Tibial artery (tissue), 4 donors: Measurements from ENCODE around the gene NAT10.
"Not testable (repeated sequence)": the region's sequence is repeated elsewhere in the genome, so short reads cannot be mapped to it uniquely, and the experiment has no call there.

Source experiments
- DNase-seq, 2 donors: peaks; one replicate each; pipeline ENCODE4 v3.0.0-alpha.2; 2019
- H3K27ac ChIP-seq, 2 donors: fragments of 200-600 bp; sonication (generic) in 1 of 2; 1 replicate in 1 of 2; 2 replicates in 1 of 2; pipeline ENCODE4 v1.5.1; 2018 to 2019; ENCODE audit warnings: mild to moderate bottlenecking in 1 of 2
- H3K27me3 ChIP-seq, 2 donors: fragments of 200-600 bp; sonication (generic) in 1 of 2; one replicate each; pipeline versions ENCODE4 v1.5.1 to v1.6.0; 2016 to 2019
- H3K36me3 ChIP-seq, 3 donors: fragments of 200-600 bp; sonication (generic) in 2 of 3; one replicate each; pipeline ENCODE4 v1.5.1; 2016 to 2019; ENCODE audit warnings: mild to moderate bottlenecking in 2 of 3
- H3K4me1 ChIP-seq, 4 donors: fragments of 200-600 bp; sonication (generic) in 2 of 4; 1 replicate in 3 of 4; 2 replicates in 1 of 4; pipeline ENCODE4 v1.5.1; 2016 to 2019
- H3K4me3 ChIP-seq, 2 donors: fragments of 200-600 bp; sonication (generic) in 1 of 2; 1 replicate in 1 of 2; 2 replicates in 1 of 2; pipeline ENCODE4 v1.5.1; 2018 to 2019; ENCODE audit warnings: mild to moderate bottlenecking in 2 of 2
- H3K9me3 ChIP-seq, 3 donors: fragments of 200-600 bp; sonication (generic) in 1 of 3; one replicate each; pipeline ENCODE4 v1.5.1; 2016 to 2019
- CTCF ChIP-seq, 2 experiments: fragments of 200-600 bp in 1 of 2; fragments of 450-650 bp in 1 of 2; IDR thresholded peaks; one replicate each; pipeline ENCODE4 v1.5.1; 2017 to 2019; ENCODE audit warnings: antibody characterized with exemption in 2 of 2, mild to moderate bottlenecking in 1 of 2, moderate library complexity in 1 of 2
- intact Hi-C: fragments of 100-400 bp; cut with DNase I; formaldehyde crosslinking; loops from one replicate; pipeline ENCODE4 v1.15.0; 2023; ENCODE audit warnings: low total_unique reads

Gene NAT10

GRCh38 chr11:34180040-34180813 is 74.8 kb downstream of the NAT10 start:
- DNase-seq: no peak
- Histone ChIP-seq H3K4me3 (no peak overlapping the region), H3K9me3 (no peaks in the 10 kb centered on the region), H3K27ac (no peak overlapping the region), H3K27me3 (no peaks in the 10 kb centered on the region), H3K36me3 (no peaks in the 10 kb centered on the region), H3K4me1 (peaks cover 0 to under 1% (median 0%) of the 10 kb centered on the region in 4 donors)
- no peak for TF ChIP-seq CTCF (IDR thresholded peaks at IDR 0.05)
- intact Hi-C loops: no loop called here

- DNase-seq, H3K9me3 ChIP-seq, H3K27ac ChIP-seq, intact Hi-C loops, H3K27me3 ChIP-seq, H3K4me3 ChIP-seq, H3K4me1 ChIP-seq, H3K36me3 ChIP-seq: not testable (repeated sequence)
Observed at GRCh38 chr11:34180814-34181165, 75.4 kb downstream of the NAT10 start.

- Histone ChIP-seq H3K27ac (no peak overlapping the region), H3K36me3 (no peaks in the 10 kb centered on the region), H3K9me3 (no peaks in the 10 kb centered on the region), H3K27me3 (no peaks in the 10 kb centered on the region), H3K4me3 (no peak overlapping the region), H3K4me1 (peaks cover 0 to 6% (median 4%) of the 10 kb centered on the region in 4 donors)
- intact Hi-C loops: no loop called here
- no peak for DNase-seq
- TF ChIP-seq CTCF (IDR thresholded peaks at IDR 0.05): no peak
Observed at GRCh38 chr11:34181251-34181650, 75.8 kb downstream of the NAT10 start.

- TF ChIP-seq CTCF (IDR thresholded peaks at IDR 0.05): no peak
- H3K9me3 ChIP-seq: no peaks in the 10 kb centered on the region
- H3K4me3 ChIP-seq: no peak overlapping the region
- intact Hi-C loops: no loop called here
- H3K4me1 ChIP-seq: peaks cover 0 to 10% (median 6%) of the 10 kb centered on the region in 4 donors
- H3K27me3 ChIP-seq: no peaks in the 10 kb centered on the region
- H3K27ac ChIP-seq: no peak overlapping the region
- DNase-seq: no peak
- no peaks in the 10 kb centered on the region for H3K36me3 ChIP-seq
Observed at GRCh38 chr11:34181856-34182405, 76.5 kb downstream of the NAT10 start.

- H3K4me3 ChIP-seq: no peak overlapping the region
- no peaks in the 10 kb centered on the region for H3K27me3 ChIP-seq
- H3K9me3 ChIP-seq: no peaks in the 10 kb centered on the region
- intact Hi-C loops: no loop called here
- no peak overlapping the region for H3K27ac ChIP-seq
- DNase-seq: no peak
- H3K36me3 ChIP-seq: no peaks in the 10 kb centered on the region
- peaks cover 0 to 10% (median 6%) of the 10 kb centered on the region in 4 donors for H3K4me1 ChIP-seq
- TF ChIP-seq CTCF (IDR thresholded peaks at IDR 0.05): no peak
Observed at GRCh38 chr11:34182425-34182824, 77.0 kb downstream of the NAT10 start.

GRCh38 chr11:34182921-34183685 is 77.7 kb downstream of the NAT10 start:
- no peak overlapping the region for H3K4me3 ChIP-seq
- H3K36me3 ChIP-seq: no peaks in the 10 kb centered on the region
- no peak overlapping the region for H3K27ac ChIP-seq
- intact Hi-C loops: no loop called here
- TF ChIP-seq CTCF (IDR thresholded peaks at IDR 0.05): no peak
- peaks cover 0 to 10% (median 6%) of the 10 kb centered on the region in 4 donors for H3K4me1 ChIP-seq
- H3K27me3 ChIP-seq: no peaks in the 10 kb centered on the region
- no peaks in the 10 kb centered on the region for H3K9me3 ChIP-seq
- DNase-seq: no peak
